Measurements from ENCODE around the gene ICAM1.
A peak's percentile ranks its signal among the peaks of the same experiment; 100 is the strongest.
"Not testable (repeated sequence)": the region's sequence is repeated elsewhere in the genome, so short reads cannot be mapped to it uniquely, and the experiment has no call there.

ICAM1 gene

DNA sequence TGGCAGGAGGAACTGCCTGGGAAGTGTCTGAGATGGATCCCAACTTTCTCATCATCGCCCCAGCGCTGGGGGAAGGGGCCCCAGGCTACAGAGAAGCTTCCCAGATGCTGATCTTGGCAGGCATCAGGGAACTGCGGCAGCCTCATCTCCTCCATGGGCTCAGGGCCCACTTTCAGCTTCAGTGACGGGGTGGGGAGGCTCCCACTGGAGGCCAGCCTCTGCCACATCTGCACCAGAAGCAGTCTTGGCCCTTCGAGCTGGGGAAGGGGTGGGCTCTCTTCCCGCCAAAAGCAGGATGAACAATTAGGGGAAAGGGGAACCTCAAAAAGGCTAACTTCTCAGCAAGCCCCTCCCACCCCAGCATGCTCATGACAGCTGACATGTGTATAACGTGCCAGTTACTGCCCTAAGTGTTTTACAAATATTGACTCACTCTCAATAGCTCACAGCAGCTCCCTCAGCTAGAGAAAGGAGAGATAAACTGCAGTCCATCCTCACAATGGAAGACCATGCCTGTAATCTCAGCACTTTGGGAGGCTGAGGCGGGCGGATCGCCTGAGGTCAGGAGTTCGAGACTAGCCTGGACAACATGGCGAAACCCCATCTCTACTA lies 32.6 kb upstream of the ICAM1 start:
- TF ChIP-seq, protein P1, sequence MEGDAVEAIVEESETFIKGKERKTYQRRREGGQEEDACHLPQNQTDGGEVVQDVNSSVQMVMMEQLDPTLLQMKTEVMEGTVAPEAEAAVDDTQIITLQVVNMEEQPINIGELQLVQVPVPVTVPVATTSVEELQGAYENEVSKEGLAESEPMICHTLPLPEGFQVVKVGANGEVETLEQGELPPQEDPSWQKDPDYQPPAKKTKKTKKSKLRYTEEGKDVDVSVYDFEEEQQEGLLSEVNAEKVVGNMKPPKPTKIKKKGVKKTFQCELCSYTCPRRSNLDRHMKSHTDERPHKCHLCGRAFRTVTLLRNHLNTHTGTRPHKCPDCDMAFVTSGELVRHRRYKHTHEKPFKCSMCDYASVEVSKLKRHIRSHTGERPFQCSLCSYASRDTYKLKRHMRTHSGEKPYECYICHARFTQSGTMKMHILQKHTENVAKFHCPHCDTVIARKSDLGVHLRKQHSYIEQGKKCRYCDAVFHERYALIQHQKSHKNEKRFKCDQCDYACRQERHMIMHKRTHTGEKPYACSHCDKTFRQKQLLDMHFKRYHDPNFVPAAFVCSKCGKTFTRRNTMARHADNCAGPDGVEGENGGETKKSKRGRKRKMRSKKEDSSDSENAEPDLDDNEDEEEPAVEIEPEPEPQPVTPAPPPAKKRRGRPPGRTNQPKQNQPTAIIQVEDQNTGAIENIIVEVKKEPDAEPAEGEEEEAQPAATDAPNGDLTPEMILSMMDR (IDR thresholded peaks at IDR 0.05; ENCODE audit: insufficient read depth, low read length, poor library complexity, severe bottlenecking): no peak
- H3K4me3 ChIP-seq (replicated peaks; ENCODE audit: low read depth, low read length): no peak overlapping the region
- no peaks in the 10 kb centered on the region for H3K36me3 ChIP-seq (ENCODE audit: control insufficient read depth, insufficient read depth, low read length)
- no peaks in the 10 kb centered on the region for H3K27me3 ChIP-seq (replicated peaks; ENCODE audit: control insufficient read depth, insufficient read depth, low read length)
- peak; percentile 59 for DNase-seq (ENCODE audit: extremely low read depth, insufficient read length)

DNA sequence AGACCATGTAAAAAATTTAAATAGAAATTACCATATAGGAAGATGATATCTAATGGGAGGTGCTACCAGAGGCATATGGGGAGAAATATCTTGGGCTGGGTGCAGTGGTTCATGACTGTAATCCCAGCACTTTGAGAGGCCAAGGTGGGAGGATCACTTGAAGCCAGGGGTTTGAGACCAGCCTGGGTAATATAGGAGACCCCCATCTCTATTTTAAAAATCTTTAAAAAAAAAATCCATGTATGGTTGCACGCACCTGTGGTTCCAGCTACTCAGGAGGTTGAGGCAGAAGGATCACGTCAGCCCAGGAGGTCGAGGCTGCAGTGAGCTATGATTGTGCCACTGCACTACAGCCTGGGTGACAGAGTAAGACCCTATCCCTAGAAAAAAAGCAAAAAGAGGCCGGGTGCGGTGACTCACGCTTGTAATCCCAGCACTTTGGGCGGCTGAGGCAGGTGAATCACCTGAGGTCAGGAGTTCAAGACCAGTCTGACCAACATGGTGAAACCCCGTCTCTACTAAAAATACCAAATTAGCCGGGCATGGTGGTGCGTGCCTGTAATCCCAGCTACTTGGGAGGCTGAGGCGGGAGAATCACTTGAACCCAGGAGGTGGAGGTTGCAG lies 29.0 kb upstream of the ICAM1 start:
- not testable (repeated sequence) for H3K36me3 ChIP-seq (ENCODE audit: control insufficient read depth, insufficient read depth, low read length); H3K4me3 ChIP-seq (replicated peaks; ENCODE audit: low read depth, low read length); DNase-seq (ENCODE audit: extremely low read depth, insufficient read length); H3K27me3 ChIP-seq (replicated peaks; ENCODE audit: control insufficient read depth, insufficient read depth, low read length)

DNA sequence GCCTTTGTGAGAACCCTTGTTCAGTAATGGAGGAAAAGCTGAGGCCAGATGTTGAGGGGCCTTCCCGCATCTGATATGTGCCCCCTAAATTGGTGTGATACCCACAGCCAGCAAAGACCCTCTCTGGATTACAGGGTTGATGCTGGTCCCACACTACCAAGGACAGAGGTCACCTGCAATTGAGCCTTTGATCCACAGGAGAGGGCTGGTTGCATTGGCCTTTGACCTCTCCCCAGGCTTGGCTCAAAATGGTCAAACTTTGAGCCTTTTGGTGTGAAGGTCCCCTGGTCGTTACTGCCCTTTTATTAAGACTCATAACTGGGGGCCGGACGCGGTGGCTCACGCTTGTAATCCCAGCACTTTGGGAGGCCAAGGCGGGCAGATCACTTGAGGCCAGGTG lies 27.3 kb upstream of the ICAM1 start:
- no peak overlapping the region for H3K4me3 ChIP-seq (replicated peaks; ENCODE audit: low read depth, low read length)

DNA sequence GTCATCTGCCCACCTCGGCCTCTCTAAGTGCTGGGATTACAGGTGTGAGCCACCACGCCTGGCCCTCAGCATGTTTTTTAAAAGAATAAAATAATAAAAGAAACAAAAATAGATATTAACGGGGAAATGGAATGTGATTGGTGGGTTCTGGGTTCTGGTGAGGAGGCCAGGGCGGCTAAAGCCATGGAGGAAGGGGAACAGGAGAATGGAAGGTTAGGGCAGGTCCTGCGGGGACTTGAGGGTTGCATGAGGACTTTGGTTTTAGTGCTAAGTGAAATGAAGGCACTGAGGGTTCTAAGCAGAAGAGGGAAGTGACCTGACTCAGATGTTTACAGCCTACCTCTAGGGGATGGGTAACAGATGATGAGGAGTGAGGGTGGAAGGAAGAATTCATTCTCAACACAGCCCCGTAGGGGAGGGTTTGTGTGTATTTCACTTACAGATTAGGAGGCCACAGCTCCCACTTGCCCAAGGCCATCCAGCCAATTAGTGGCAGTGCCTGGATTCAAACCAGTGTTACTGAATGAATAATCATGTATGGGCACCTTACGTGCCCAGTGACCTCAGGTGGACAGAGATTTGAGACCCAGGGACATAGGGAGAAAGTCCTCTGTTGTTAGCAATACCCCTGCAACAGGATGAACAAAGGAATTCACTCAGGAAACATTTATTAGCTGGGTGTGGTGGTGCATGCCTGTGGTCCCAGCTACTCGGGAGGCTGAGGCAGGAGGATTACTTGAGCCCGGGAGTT lies 25.6 kb upstream of the ICAM1 start:
- DNase-seq (ENCODE audit: extremely low read depth, insufficient read length): peak; percentile 64
- no peak overlapping the region for H3K4me3 ChIP-seq (replicated peaks; ENCODE audit: low read depth, low read length)
- TF ChIP-seq, protein P1 (IDR thresholded peaks at IDR 0.05; ENCODE audit: insufficient read depth, low read length, poor library complexity, severe bottlenecking): no peak
- H3K36me3 ChIP-seq (ENCODE audit: control insufficient read depth, insufficient read depth, low read length): no peaks in the 10 kb centered on the region
- no peaks in the 10 kb centered on the region for H3K27me3 ChIP-seq (replicated peaks; ENCODE audit: control insufficient read depth, insufficient read depth, low read length)

More for the DNA sequence above, 27.3 kb upstream of the ICAM1 start:
- TF ChIP-seq, protein P1 (IDR thresholded peaks at IDR 0.05; ENCODE audit: insufficient read depth, low read length, poor library complexity, severe bottlenecking): no peak
- Histone ChIP-seq H3K36me3 (ENCODE audit: control insufficient read depth, insufficient read depth, low read length) (no peaks in the 10 kb centered on the region), H3K27me3 (replicated peaks; ENCODE audit: control insufficient read depth, insufficient read depth, low read length) (no peaks in the 10 kb centered on the region)
- no peak for DNase-seq (ENCODE audit: extremely low read depth, insufficient read length)

DNA sequence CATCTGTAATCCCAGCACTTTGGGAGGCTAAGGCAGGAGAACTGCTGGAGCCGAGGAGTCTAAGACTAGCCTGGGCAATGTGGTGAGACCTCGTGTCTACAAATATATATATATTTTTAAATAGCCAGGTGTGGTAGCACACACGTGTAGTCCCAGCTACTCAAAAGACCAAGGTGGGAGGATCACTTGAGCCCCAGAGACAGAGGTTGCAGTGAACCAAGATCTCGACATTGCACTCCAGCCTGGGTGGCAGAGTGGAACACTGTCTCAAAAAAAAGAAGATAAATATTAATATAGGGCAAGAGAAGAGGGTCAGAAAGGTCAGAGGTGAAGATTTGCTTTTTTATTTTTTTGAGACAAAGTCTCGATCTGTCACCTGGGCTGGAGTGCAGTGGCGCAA lies 24.4 kb upstream of the ICAM1 start:
- Histone ChIP-seq H3K4me3 (replicated peaks; ENCODE audit: low read depth, low read length) (no peak overlapping the region), H3K27me3 (replicated peaks; ENCODE audit: control insufficient read depth, insufficient read depth, low read length) (no peaks in the 10 kb centered on the region), H3K36me3 (ENCODE audit: control insufficient read depth, insufficient read depth, low read length) (no peaks in the 10 kb centered on the region)
- TF ChIP-seq, protein P1 (IDR thresholded peaks at IDR 0.05; ENCODE audit: insufficient read depth, low read length, poor library complexity, severe bottlenecking): no peak
- no peak for DNase-seq (ENCODE audit: extremely low read depth, insufficient read length)

Measured in GM06990 (cell line).